IPS-15b (cell line): ENCODE results near the gene SRRM5.
"Not testable (repeated sequence)": the region's sequence is repeated elsewhere in the genome, so short reads cannot be mapped to it uniquely, and the experiment has no call there.

ENCODE experiments used
- H3K27me3 ChIP-seq: one replicate; pipeline ENCODE4 v1.6.1; 2013; ENCODE audit warnings: low read length; ENCODE audit not compliant: control insufficient read depth, insufficient read depth
- H3K36me3 ChIP-seq: one replicate; pipeline ENCODE4 v1.6.1; 2013; ENCODE audit warnings: low read length; ENCODE audit not compliant: control insufficient read depth, insufficient read depth
- H3K4me1 ChIP-seq: one replicate; pipeline ENCODE4 v1.6.1; 2013; ENCODE audit warnings: mild to moderate bottlenecking, low read length; ENCODE audit not compliant: control insufficient read depth, insufficient read depth
- H3K4me3 ChIP-seq: one replicate; pipeline ENCODE4 v1.5.1; 2013; ENCODE audit warnings: low read depth, low read length
- H3K9ac ChIP-seq: one replicate; pipeline ENCODE4 v1.6.1; 2013; ENCODE audit warnings: low read depth, mild to moderate bottlenecking, low read length
- H3K9me3 ChIP-seq: one replicate; pipeline ENCODE4 v1.6.1; 2013; ENCODE audit warnings: mild to moderate bottlenecking, low read length; ENCODE audit not compliant: control insufficient read depth, insufficient read depth

Gene SRRM5

GRCh38 chr19:43575955-43576878 is 35.7 kb upstream of the SRRM5 start:
- H3K4me3 ChIP-seq, result peak overlapping the region; percentile 50
- no peaks in the 10 kb centered on the region for H3K9me3 ChIP-seq
- H3K27me3 ChIP-seq, result no peaks in the 10 kb centered on the region
- peak overlapping the region; percentile 47 for H3K9ac ChIP-seq
- H3K4me1 ChIP-seq, result peaks cover 6% of the 10 kb centered on the region
- peaks cover 2% of the 10 kb centered on the region for H3K36me3 ChIP-seq

GRCh38 chr19:43578787-43579186 is 33.1 kb upstream of the SRRM5 start:
- H3K9ac ChIP-seq, result no peak overlapping the region
- no peak overlapping the region for H3K4me3 ChIP-seq
- H3K36me3 ChIP-seq, result peaks cover under 1% of the 10 kb centered on the region
- H3K9me3 ChIP-seq, result no peaks in the 10 kb centered on the region
- no peaks in the 10 kb centered on the region for H3K27me3 ChIP-seq
- peaks cover 6% of the 10 kb centered on the region for H3K4me1 ChIP-seq

- H3K4me1 ChIP-seq, result peaks cover 2% of the 10 kb centered on the region
- H3K27me3 ChIP-seq, result no peaks in the 10 kb centered on the region
- H3K36me3 ChIP-seq, result no peaks in the 10 kb centered on the region
- H3K4me3 ChIP-seq, result no peak overlapping the region
- no peak overlapping the region for H3K9ac ChIP-seq
- H3K9me3 ChIP-seq, result no peaks in the 10 kb centered on the region
Measured at GRCh38 chr19:43581467-43581866, 30.4 kb upstream of the SRRM5 start.

GRCh38 chr19:43582495-43582894 is 29.4 kb upstream of the SRRM5 start:
- H3K27me3 ChIP-seq, result no peaks in the 10 kb centered on the region
- no peaks in the 10 kb centered on the region for H3K4me1 ChIP-seq
- no peak overlapping the region for H3K9ac ChIP-seq
- H3K36me3 ChIP-seq, result no peaks in the 10 kb centered on the region
- no peak overlapping the region for H3K4me3 ChIP-seq
- H3K9me3 ChIP-seq, result no peaks in the 10 kb centered on the region

GRCh38 chr19:43584484-43584883 is 27.4 kb upstream of the SRRM5 start:
- no peak overlapping the region for H3K9ac ChIP-seq
- H3K36me3 ChIP-seq, result no peaks in the 10 kb centered on the region
- H3K9me3 ChIP-seq, result no peaks in the 10 kb centered on the region
- no peaks in the 10 kb centered on the region for H3K27me3 ChIP-seq
- no peaks in the 10 kb centered on the region for H3K4me1 ChIP-seq
- no peak overlapping the region for H3K4me3 ChIP-seq

- Histone ChIP-seq H3K9me3 (no peaks in the 10 kb centered on the region), H3K27me3 (no peaks in the 10 kb centered on the region), H3K4me3 (no peak overlapping the region), H3K9ac (no peak overlapping the region), H3K4me1 (no peaks in the 10 kb centered on the region), H3K36me3 (peaks cover 3% of the 10 kb centered on the region)
Measured at GRCh38 chr19:43586346-43586745, 25.5 kb upstream of the SRRM5 start.

GRCh38 chr19:43587029-43587428 is 24.9 kb upstream of the SRRM5 start:
- not testable (repeated sequence) for H3K4me1 ChIP-seq, H3K27me3 ChIP-seq, H3K9me3 ChIP-seq, H3K4me3 ChIP-seq, H3K36me3 ChIP-seq, H3K9ac ChIP-seq

GRCh38 chr19:43589277-43589676 is 22.6 kb upstream of the SRRM5 start:
- no peak overlapping the region for H3K4me3 ChIP-seq
- no peaks in the 10 kb centered on the region for H3K9me3 ChIP-seq
- H3K4me1 ChIP-seq, result no peaks in the 10 kb centered on the region
- no peak overlapping the region for H3K9ac ChIP-seq
- peaks cover 20% of the 10 kb centered on the region for H3K36me3 ChIP-seq
- no peaks in the 10 kb centered on the region for H3K27me3 ChIP-seq

GRCh38 chr19:43589678-43590077 is 22.2 kb upstream of the SRRM5 start:
- Histone ChIP-seq H3K4me1 (no peaks in the 10 kb centered on the region), H3K36me3 (peaks cover 20% of the 10 kb centered on the region), H3K9me3 (no peaks in the 10 kb centered on the region), H3K9ac (no peak overlapping the region), H3K27me3 (no peaks in the 10 kb centered on the region), H3K4me3 (no peak overlapping the region)

GRCh38 chr19:43591904-43592772 is 19.8 kb upstream of the SRRM5 start:
- Histone ChIP-seq H3K4me1 (peaks cover 1% of the 10 kb centered on the region), H3K9me3 (no peaks in the 10 kb centered on the region), H3K27me3 (no peaks in the 10 kb centered on the region), H3K9ac (no peak overlapping the region), H3K36me3 (peaks cover 20% of the 10 kb centered on the region), H3K4me3 (no peak overlapping the region)

- Histone ChIP-seq H3K4me1 (peaks cover 7% of the 10 kb centered on the region), H3K27me3 (no peaks in the 10 kb centered on the region), H3K9ac (no peak overlapping the region), H3K36me3 (peaks cover 20% of the 10 kb centered on the region), H3K9me3 (no peaks in the 10 kb centered on the region), H3K4me3 (no peak overlapping the region)
Measured at GRCh38 chr19:43592800-43593350, 19.0 kb upstream of the SRRM5 start.
